PC-9 (cell line): ENCODE measurements around the gene FGF21.

Source experiments
- CTCF ChIP-seq: fragments of 200-600 bp; sonication (generic); conservative IDR thresholded peaks from 2 replicates; pipeline ENCODE4 v1.6.1; 2017; ENCODE audit warnings: mixed run types, antibody characterized with exemption, mild to moderate bottlenecking, moderate library complexity
- EZH2 ChIP-seq: fragments of 200-600 bp; sonication (generic); IDR thresholded peaks from 2 replicates; pipeline ENCODE4 v1.8.0; 2017; ENCODE audit warnings: antibody characterized with exemption, low read depth

GRCh38 chr19:48718711-48719231 is 36.6 kb upstream of the FGF21 start:
- no peak for TF ChIP-seq CTCF
- no peak for TF ChIP-seq EZH2
